Suprapubic skin (tissue), 4 donors: ENCODE measurements around the gene ERBB4.

Source experiments
- POLR2A ChIP-seq, 2 donors: fragments of 450-650 bp; IDR thresholded peaks; one replicate each; pipeline ENCODE4 v1.6.1; 2017; ENCODE audit warnings: antibody characterized with exemption in 2 of 2, mild to moderate bottlenecking in 2 of 2, moderate library complexity in 2 of 2
- POLR2AphosphoS5 ChIP-seq, 3 donors: sonication (generic); formaldehyde crosslinking; IDR thresholded peaks; one replicate each; pipeline ENCODE4 v1.6.1; 2017; ENCODE audit warnings: antibody characterized with exemption in 3 of 3
- TF ChIP-seq, protein P1 (sequence below), 2 donors: fragments of 200-600 bp in 1 of 2; fragments of 450-650 bp in 1 of 2; sonication (generic) in 1 of 2; IDR thresholded peaks; one replicate each; pipeline ENCODE4 v1.5.1; 2016 to 2019; ENCODE audit warnings: antibody characterized with exemption in 2 of 2, mild to moderate bottlenecking in 1 of 2, moderate library complexity in 1 of 2

DNA sequence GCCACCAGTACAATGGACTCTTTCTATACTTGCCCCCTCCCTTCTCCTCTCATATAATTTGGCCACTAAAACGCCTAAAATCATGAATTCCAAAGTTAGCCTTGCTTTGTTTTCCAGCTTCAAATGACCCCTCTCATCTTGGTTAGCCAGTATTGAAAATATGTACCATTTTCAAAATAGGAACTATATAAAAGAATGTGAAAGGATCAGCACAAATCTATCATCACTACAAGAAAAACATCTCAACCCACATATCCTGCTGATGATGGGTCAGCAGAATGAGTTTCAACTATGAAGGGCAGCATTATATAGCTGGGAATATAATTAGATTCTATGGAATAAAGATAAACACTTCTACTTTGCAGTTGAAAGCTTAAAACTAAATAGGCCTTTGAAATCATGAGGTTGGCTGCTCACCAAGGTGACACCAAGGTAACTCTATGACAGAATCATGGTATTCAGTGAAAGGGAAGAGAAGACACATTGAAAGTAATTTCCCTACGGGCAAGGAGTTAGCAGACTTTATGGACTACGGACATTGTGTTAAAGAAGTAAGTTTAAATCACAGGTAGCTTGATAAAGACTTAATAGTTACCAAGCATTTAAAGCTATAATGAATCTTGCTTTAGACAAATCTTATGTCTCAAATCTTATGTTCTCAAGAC, 1109.2 kb downstream of the ERBB4 start:
- TF ChIP-seq, protein P1, sequence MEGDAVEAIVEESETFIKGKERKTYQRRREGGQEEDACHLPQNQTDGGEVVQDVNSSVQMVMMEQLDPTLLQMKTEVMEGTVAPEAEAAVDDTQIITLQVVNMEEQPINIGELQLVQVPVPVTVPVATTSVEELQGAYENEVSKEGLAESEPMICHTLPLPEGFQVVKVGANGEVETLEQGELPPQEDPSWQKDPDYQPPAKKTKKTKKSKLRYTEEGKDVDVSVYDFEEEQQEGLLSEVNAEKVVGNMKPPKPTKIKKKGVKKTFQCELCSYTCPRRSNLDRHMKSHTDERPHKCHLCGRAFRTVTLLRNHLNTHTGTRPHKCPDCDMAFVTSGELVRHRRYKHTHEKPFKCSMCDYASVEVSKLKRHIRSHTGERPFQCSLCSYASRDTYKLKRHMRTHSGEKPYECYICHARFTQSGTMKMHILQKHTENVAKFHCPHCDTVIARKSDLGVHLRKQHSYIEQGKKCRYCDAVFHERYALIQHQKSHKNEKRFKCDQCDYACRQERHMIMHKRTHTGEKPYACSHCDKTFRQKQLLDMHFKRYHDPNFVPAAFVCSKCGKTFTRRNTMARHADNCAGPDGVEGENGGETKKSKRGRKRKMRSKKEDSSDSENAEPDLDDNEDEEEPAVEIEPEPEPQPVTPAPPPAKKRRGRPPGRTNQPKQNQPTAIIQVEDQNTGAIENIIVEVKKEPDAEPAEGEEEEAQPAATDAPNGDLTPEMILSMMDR (IDR thresholded peaks at IDR 0.05): no peak
- TF ChIP-seq POLR2A (IDR thresholded peaks at IDR 0.05): no peak
- no peak for TF ChIP-seq POLR2AphosphoS5 (IDR thresholded peaks at IDR 0.05)
